ENCODE measurements around the gene FCF1. TPM values are rescaled to one million over a fixed set of nuclear protein-coding genes. Genes with fewer than 3 reads are reported as not detected.
A peak's percentile ranks its signal among the peaks of the same experiment; 100 is the strongest.

Gene FCF1
- total and polyA plus RNA-seq, 2 of the 13 experiments (the other 11 are each of a cell fraction or from before 2014, with no cell fraction given): 31.0 to 44.4 TPM

- TF ChIP-seq MBD4 (IDR thresholded peaks at IDR 0.05; ENCODE audit: borderline replicate concordance, low read length) (no peak), GMEB1 (CRISPR knock-in tag; IDR thresholded peaks at IDR 0.05; ENCODE audit: borderline replicate concordance) (peak; percentile 79; the same call in 1 of the 2 replicates), ATF4 (CRISPR knock-in tag; IDR thresholded peaks at IDR 0.05) (no peak), KAT7 (CRISPR knock-in tag; IDR thresholded peaks at IDR 0.05; ENCODE audit: borderline replicate concordance) (peak; percentile 93), ELF4 (CRISPR knock-in tag; IDR thresholded peaks at IDR 0.05; ENCODE audit: borderline replicate concordance) (no peak), ARHGAP35 (CRISPR knock-in tag; IDR thresholded peaks at IDR 0.05; ENCODE audit: borderline replicate concordance) (peak; percentile 41; the same call in 1 of the 2 replicates), ATF3 (CRISPR knock-in tag; IDR thresholded peaks at IDR 0.05) (no peak), ZZZ3 (CRISPR knock-in tag; IDR thresholded peaks at IDR 0.05; ENCODE audit: borderline replicate concordance) (peak; percentile 33; the same call in 1 of the 2 replicates), FOXP1 (IDR thresholded peaks at IDR 0.05) (no peak), FOXP1 (CRISPR knock-in tag; IDR thresholded peaks at IDR 0.05) (no peak), MED8 (CRISPR knock-in tag; IDR thresholded peaks at IDR 0.05; ENCODE audit: insufficient replicate concordance) (no peak), SSRP1 (CRISPR knock-in tag; IDR thresholded peaks at IDR 0.05) (no peak), HNRNPH1 (optimal IDR thresholded peaks at IDR 0.05; ENCODE audit: low read depth, low read length) (no peak), ZFP62 (CRISPR knock-in tag; IDR thresholded peaks at IDR 0.05) (no peak), BRF2 (CRISPR knock-in tag; IDR thresholded peaks at IDR 0.05) (no peak), SNAPC4 (CRISPR knock-in tag; IDR thresholded peaks at IDR 0.05) (no peak), HMGA1 (CRISPR knock-in tag; conservative IDR thresholded peaks at IDR 0.05) (no peak), ZNF746 (CRISPR knock-in tag; IDR thresholded peaks at IDR 0.05) (no peak), ARNTL (CRISPR knock-in tag; IDR thresholded peaks at IDR 0.05) (no peak), ZNF850 (CRISPR knock-in tag; conservative IDR thresholded peaks at IDR 0.05) (no peak), ZNF605 (CRISPR knock-in tag; IDR thresholded peaks at IDR 0.05) (peak; percentile 78; the same call in 1 of the 2 replicates)
Observed at GRCh38 chr14:74762917-74763802, 50.2 kb downstream of the FCF1 start, which contains the start of gene YLPM1 (continued).
